ENCODE results near the gene TPCN1. TPM values are rescaled to one million over a fixed set of nuclear protein-coding genes. Genes with fewer than 3 reads are reported as not detected.

TPCN1 gene
- total RNA-seq, 2 experiments from 2014 or later, result 47.3 to 49.2 TPM

- peaks cover 10% of the 10 kb centered on the region for H3K36me3 Mint-ChIP-seq (ENCODE audit: low read depth)
- intact Hi-C loops (cut with micrococcal nuclease), result no loop called here
- no peak overlapping the region for H3K4me3 Mint-ChIP-seq
These were observed 77.2 kb downstream of the TPCN1 start for GRCh38 chr12:113298472-113298817.

GRCh38 chr12:113298861-113299545 lies 77.7 kb downstream of the TPCN1 start:
- Mint-ChIP-seq H3K9me3 (no peaks in the 10 kb centered on the region), H3K4me1 (ENCODE audit: low read depth) (peaks cover 15% of the 10 kb centered on the region), H3K36me3 (ENCODE audit: low read depth) (peaks cover 15% of the 10 kb centered on the region), H3K4me3 (no peak overlapping the region), H3K27me3 (ENCODE audit: low read depth) (no peaks in the 10 kb centered on the region), H3K27ac (no peak overlapping the region)
- CTCF ChIA-PET, result interaction anchor here (1.2 kb wide), 1 partner anchor 12 kb away, joined by 4 read pairs; no protein-coding TSS in a partner anchor
- DNase-seq, result no peak
- intact Hi-C loops (cut with micrococcal nuclease), result no loop called here

More at GRCh38 chr12:113298472-113298817, 77.2 kb downstream of the TPCN1 start:
- Mint-ChIP-seq H3K9me3 (no peaks in the 10 kb centered on the region), H3K4me1 (ENCODE audit: low read depth) (peaks cover 12% of the 10 kb centered on the region), H3K27me3 (ENCODE audit: low read depth) (no peaks in the 10 kb centered on the region), H3K27ac (no peak overlapping the region)
- CTCF ChIA-PET, result interaction anchor here (1.2 kb wide), 1 partner anchor 12 kb away, joined by 4 read pairs; no protein-coding TSS in a partner anchor
- no peak for DNase-seq

GRCh38 chr12:113299619-113300237 lies 78.5 kb downstream of the TPCN1 start:
- no peaks in the 10 kb centered on the region for H3K27me3 Mint-ChIP-seq (ENCODE audit: low read depth)
- no peak overlapping the region for H3K27ac Mint-ChIP-seq
- H3K4me1 Mint-ChIP-seq (ENCODE audit: low read depth), result peaks cover 15% of the 10 kb centered on the region
- peaks cover 19% of the 10 kb centered on the region for H3K36me3 Mint-ChIP-seq (ENCODE audit: low read depth)
- no peak overlapping the region for H3K4me3 Mint-ChIP-seq
- H3K9me3 Mint-ChIP-seq, result no peaks in the 10 kb centered on the region
- intact Hi-C loops (cut with micrococcal nuclease), result no loop called here
- CTCF ChIA-PET, result no interaction called here
- DNase-seq, result no peak

GRCh38 chr12:113301811-113302210 lies 80.5 kb downstream of the TPCN1 start:
- Mint-ChIP-seq H3K4me1 (ENCODE audit: low read depth) (peaks cover 15% of the 10 kb centered on the region), H3K4me3 (no peak overlapping the region), H3K27me3 (ENCODE audit: low read depth) (no peaks in the 10 kb centered on the region), H3K36me3 (ENCODE audit: low read depth) (peaks cover 19% of the 10 kb centered on the region), H3K27ac (no peak overlapping the region), H3K9me3 (no peaks in the 10 kb centered on the region)
- DNase-seq, result no peak
- intact Hi-C loops (cut with micrococcal nuclease), result no loop called here
- CTCF ChIA-PET, result no interaction called here

GRCh38 chr12:113302466-113302865 lies 81.2 kb downstream of the TPCN1 start:
- DNase-seq, result no peak
- Mint-ChIP-seq H3K4me1 (ENCODE audit: low read depth) (peaks cover 15% of the 10 kb centered on the region), H3K27ac (peak overlapping the region; percentile 13), H3K9me3 (no peaks in the 10 kb centered on the region), H3K36me3 (ENCODE audit: low read depth) (peaks cover 20% of the 10 kb centered on the region), H3K27me3 (ENCODE audit: low read depth) (no peaks in the 10 kb centered on the region), H3K4me3 (no peak overlapping the region)
- CTCF ChIA-PET, result no interaction called here
- intact Hi-C loops (cut with micrococcal nuclease), result no loop called here

- Mint-ChIP-seq H3K27ac (peak overlapping the region; percentile 13), H3K27me3 (ENCODE audit: low read depth) (no peaks in the 10 kb centered on the region), H3K9me3 (no peaks in the 10 kb centered on the region), H3K4me1 (ENCODE audit: low read depth) (peaks cover 15% of the 10 kb centered on the region), H3K4me3 (no peak overlapping the region), H3K36me3 (ENCODE audit: low read depth) (peaks cover 22% of the 10 kb centered on the region)
- CTCF ChIA-PET, result interaction anchor here (1.1 kb wide), 1 partner anchor 70 kb away, joined by 3 read pairs; no protein-coding TSS in a partner anchor
- DNase-seq, result peak; percentile 40
- intact Hi-C loops (cut with micrococcal nuclease), result no loop called here
These were observed 81.8 kb downstream of the TPCN1 start for GRCh38 chr12:113302886-113303640.

- DNase-seq, result no peak
- H3K36me3 Mint-ChIP-seq (ENCODE audit: low read depth), result peaks cover 27% of the 10 kb centered on the region
- peaks cover 15% of the 10 kb centered on the region for H3K4me1 Mint-ChIP-seq (ENCODE audit: low read depth)
- no peak overlapping the region for H3K27ac Mint-ChIP-seq
- CTCF ChIA-PET, result no interaction called here
- H3K4me3 Mint-ChIP-seq, result no peak overlapping the region
- H3K27me3 Mint-ChIP-seq (ENCODE audit: low read depth), result no peaks in the 10 kb centered on the region
- intact Hi-C loops (cut with micrococcal nuclease), result no loop called here
- no peaks in the 10 kb centered on the region for H3K9me3 Mint-ChIP-seq
These were observed 84.1 kb downstream of the TPCN1 start for GRCh38 chr12:113305281-113305856.

- Mint-ChIP-seq H3K4me3 (no peak overlapping the region), H3K4me1 (ENCODE audit: low read depth) (peaks cover 15% of the 10 kb centered on the region), H3K9me3 (no peaks in the 10 kb centered on the region), H3K27me3 (ENCODE audit: low read depth) (no peaks in the 10 kb centered on the region), H3K36me3 (ENCODE audit: low read depth) (peaks cover 33% of the 10 kb centered on the region), H3K27ac (no peak overlapping the region)
- CTCF ChIA-PET, result interaction anchor here (0.7 to 1.1 kb wide), 3 partner anchors 10 to 1202 kb away, joined by 3 to 4 read pairs (median 3); no protein-coding TSS in a partner anchor
- DNase-seq, result no peak
- intact Hi-C loops (cut with micrococcal nuclease), result no loop called here
These were observed 85.1 kb downstream of the TPCN1 start for GRCh38 chr12:113306382-113306781.

GRCh38 chr12:113310489-113310888 lies 89.2 kb downstream of the TPCN1 start:
- CTCF ChIA-PET, result interaction anchor here (1.1 to 1.3 kb wide), 3 partner anchors 12 to 115 kb away, joined by 3 to 9 read pairs (median 4); no protein-coding TSS in a partner anchor
- H3K27ac Mint-ChIP-seq, result peak overlapping the region; percentile 16
- intact Hi-C loops (cut with micrococcal nuclease), result no loop called here
- H3K4me1 Mint-ChIP-seq (ENCODE audit: low read depth), result peaks cover 2% of the 10 kb centered on the region
- H3K9me3 Mint-ChIP-seq, result no peaks in the 10 kb centered on the region
- no peaks in the 10 kb centered on the region for H3K27me3 Mint-ChIP-seq (ENCODE audit: low read depth)
- no peak overlapping the region for H3K4me3 Mint-ChIP-seq
- DNase-seq, result no peak
- peaks cover 31% of the 10 kb centered on the region for H3K36me3 Mint-ChIP-seq (ENCODE audit: low read depth)

GRCh38 chr12:113314121-113314529 lies 92.9 kb downstream of the TPCN1 start:
- no peak for DNase-seq
- H3K27me3 Mint-ChIP-seq (ENCODE audit: low read depth), result no peaks in the 10 kb centered on the region
- peak overlapping the region; percentile 47 for H3K27ac Mint-ChIP-seq
- H3K9me3 Mint-ChIP-seq, result no peaks in the 10 kb centered on the region
- peaks cover 38% of the 10 kb centered on the region for H3K36me3 Mint-ChIP-seq (ENCODE audit: low read depth)
- intact Hi-C loops (cut with micrococcal nuclease), result no loop called here
- CTCF ChIA-PET, result interaction anchor here (1.7 kb wide), 1 partner anchor 111 kb away, joined by 6 read pairs; no protein-coding TSS in a partner anchor
- H3K4me3 Mint-ChIP-seq, result no peak overlapping the region
- peaks cover 2% of the 10 kb centered on the region for H3K4me1 Mint-ChIP-seq (ENCODE audit: low read depth)

- H3K9me3 Mint-ChIP-seq, result no peaks in the 10 kb centered on the region
- H3K4me1 Mint-ChIP-seq (ENCODE audit: low read depth), result peaks cover 2% of the 10 kb centered on the region
- H3K27me3 Mint-ChIP-seq (ENCODE audit: low read depth), result no peaks in the 10 kb centered on the region
- intact Hi-C loops (cut with micrococcal nuclease), result no loop called here
- CTCF ChIA-PET, result interaction anchor here (0.7 to 1.1 kb wide), 2 partner anchors 98 to 107 kb away, joined by 3 read pairs; partner anchors contain the start of gene SDSL
- H3K36me3 Mint-ChIP-seq (ENCODE audit: low read depth), result peaks cover 40% of the 10 kb centered on the region
- DNase-seq, result no peak
- no peak overlapping the region for H3K4me3 Mint-ChIP-seq
- H3K27ac Mint-ChIP-seq, result no peak overlapping the region
These were observed 94.1 kb downstream of the TPCN1 start for GRCh38 chr12:113315358-113315757.

- Mint-ChIP-seq H3K9me3 (no peaks in the 10 kb centered on the region), H3K36me3 (ENCODE audit: low read depth) (peaks cover 40% of the 10 kb centered on the region)
- intact Hi-C loops (cut with micrococcal nuclease), result no loop called here
These were observed 94.9 kb downstream of the TPCN1 start for GRCh38 chr12:113316155-113316554.

More at GRCh38 chr12:113316155-113316554, 94.9 kb downstream of the TPCN1 start:
- CTCF ChIA-PET, result interaction anchor here (0.7 to 1.1 kb wide), 4 partner anchors 9 to 106 kb away, joined by 3 read pairs; partner anchors contain the start of gene SDSL
- Mint-ChIP-seq H3K27me3 (ENCODE audit: low read depth) (no peaks in the 10 kb centered on the region), H3K4me3 (no peak overlapping the region), H3K27ac (no peak overlapping the region), H3K4me1 (ENCODE audit: low read depth) (peaks cover 2% of the 10 kb centered on the region)
- DNase-seq, result no peak
